Measurements from ENCODE around the gene CES2.

DNA sequence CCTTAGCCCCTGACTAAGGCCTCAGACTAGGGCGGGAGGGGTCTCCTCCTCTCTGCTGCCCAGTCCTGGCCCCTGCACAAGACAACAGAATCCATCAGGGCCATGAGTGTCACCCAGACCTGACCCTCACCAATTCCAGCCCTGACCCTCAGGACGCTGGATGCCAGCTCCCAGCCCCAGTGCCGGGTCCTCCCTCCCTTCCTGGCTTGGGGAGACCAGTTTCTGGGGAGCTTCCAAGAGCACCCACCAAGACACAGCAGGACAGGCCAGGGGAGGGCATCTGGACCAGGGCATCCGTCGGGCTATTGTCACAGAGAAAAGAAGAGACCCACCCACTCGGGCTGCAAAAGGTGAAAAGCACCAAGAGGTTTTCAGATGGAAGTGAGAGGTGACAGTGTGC lies 38.4 kb downstream of the CES2 start:
- TF ChIP-seq, protein P1, sequence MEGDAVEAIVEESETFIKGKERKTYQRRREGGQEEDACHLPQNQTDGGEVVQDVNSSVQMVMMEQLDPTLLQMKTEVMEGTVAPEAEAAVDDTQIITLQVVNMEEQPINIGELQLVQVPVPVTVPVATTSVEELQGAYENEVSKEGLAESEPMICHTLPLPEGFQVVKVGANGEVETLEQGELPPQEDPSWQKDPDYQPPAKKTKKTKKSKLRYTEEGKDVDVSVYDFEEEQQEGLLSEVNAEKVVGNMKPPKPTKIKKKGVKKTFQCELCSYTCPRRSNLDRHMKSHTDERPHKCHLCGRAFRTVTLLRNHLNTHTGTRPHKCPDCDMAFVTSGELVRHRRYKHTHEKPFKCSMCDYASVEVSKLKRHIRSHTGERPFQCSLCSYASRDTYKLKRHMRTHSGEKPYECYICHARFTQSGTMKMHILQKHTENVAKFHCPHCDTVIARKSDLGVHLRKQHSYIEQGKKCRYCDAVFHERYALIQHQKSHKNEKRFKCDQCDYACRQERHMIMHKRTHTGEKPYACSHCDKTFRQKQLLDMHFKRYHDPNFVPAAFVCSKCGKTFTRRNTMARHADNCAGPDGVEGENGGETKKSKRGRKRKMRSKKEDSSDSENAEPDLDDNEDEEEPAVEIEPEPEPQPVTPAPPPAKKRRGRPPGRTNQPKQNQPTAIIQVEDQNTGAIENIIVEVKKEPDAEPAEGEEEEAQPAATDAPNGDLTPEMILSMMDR (IDR thresholded peaks at IDR 0.05; ENCODE audit: control extremely low read depth in 1 of 3, insufficient read depth in 1 of 3, low read depth in 1 of 3, low read length in 3 of 3), result no peak
- no peak for TF ChIP-seq EZH2 (IDR thresholded peaks at IDR 0.05; ENCODE audit: low read depth, low read length, severe bottlenecking)
- TF ChIP-seq RFX5 (IDR thresholded peaks at IDR 0.05; ENCODE audit: borderline replicate concordance, low read depth, low read length), result no peak
- no peak for TF ChIP-seq GABPA (IDR thresholded peaks at IDR 0.05; ENCODE audit: borderline replicate concordance, insufficient read depth, low read length)
- TF ChIP-seq POLR2A (IDR thresholded peaks at IDR 0.05; ENCODE audit: control extremely low read depth in 1 of 2, low read depth in 2 of 2, low read length in 2 of 2), result no peak
- TF ChIP-seq, protein P2, sequence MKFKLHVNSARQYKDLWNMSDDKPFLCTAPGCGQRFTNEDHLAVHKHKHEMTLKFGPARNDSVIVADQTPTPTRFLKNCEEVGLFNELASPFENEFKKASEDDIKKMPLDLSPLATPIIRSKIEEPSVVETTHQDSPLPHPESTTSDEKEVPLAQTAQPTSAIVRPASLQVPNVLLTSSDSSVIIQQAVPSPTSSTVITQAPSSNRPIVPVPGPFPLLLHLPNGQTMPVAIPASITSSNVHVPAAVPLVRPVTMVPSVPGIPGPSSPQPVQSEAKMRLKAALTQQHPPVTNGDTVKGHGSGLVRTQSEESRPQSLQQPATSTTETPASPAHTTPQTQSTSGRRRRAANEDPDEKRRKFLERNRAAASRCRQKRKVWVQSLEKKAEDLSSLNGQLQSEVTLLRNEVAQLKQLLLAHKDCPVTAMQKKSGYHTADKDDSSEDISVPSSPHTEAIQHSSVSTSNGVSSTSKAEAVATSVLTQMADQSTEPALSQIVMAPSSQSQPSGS (IDR thresholded peaks at IDR 0.05; ENCODE audit: low read length), result no peak
- no peak for TF ChIP-seq POLR2AphosphoS5 (IDR thresholded peaks at IDR 0.05; ENCODE audit: low read depth, low read length)
- no peak for TF ChIP-seq EP300 (IDR thresholded peaks at IDR 0.05; ENCODE audit: borderline replicate concordance in 1 of 2, low read depth in 2 of 2, low read length in 2 of 2)
- TF ChIP-seq, protein P3, sequence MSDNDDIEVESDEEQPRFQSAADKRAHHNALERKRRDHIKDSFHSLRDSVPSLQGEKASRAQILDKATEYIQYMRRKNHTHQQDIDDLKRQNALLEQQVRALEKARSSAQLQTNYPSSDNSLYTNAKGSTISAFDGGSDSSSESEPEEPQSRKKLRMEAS (IDR thresholded peaks at IDR 0.05), result no peak
- TF ChIP-seq BRCA1 (IDR thresholded peaks at IDR 0.05; ENCODE audit: low read depth, low read length), result no peak

Measured in H1 (cell line).